Measurements from ENCODE around the gene HAL. TPM values are rescaled to one million over a fixed set of nuclear protein-coding genes. Genes with fewer than 3 reads are reported as not detected.

HAL gene
- total RNA-seq, 4 donors from 2014 or later = 1.2 to 8.7 (median 1.7) TPM

GRCh38 chr12:95995238-95996031 lies 709 bp downstream of the HAL start:
- no peak for TF ChIP-seq CTCF (IDR thresholded peaks at IDR 0.05)
- ATAC-seq (ENCODE audit: low FRiP score) = no peak
- no peak for DNase-seq (ENCODE audit: low spot score)

GRCh38 chr12:95994476-95994875 lies 1.7 kb downstream of the HAL start:
- DNase-seq (ENCODE audit: low spot score) (no peak), ATAC-seq (ENCODE audit: low FRiP score) (no peak)

GRCh38 chr12:95993907-95994306 lies 2.2 kb downstream of the HAL start:
- no peak for TF ChIP-seq CTCF (IDR thresholded peaks at IDR 0.05)
- no peak for ATAC-seq (ENCODE audit: low FRiP score)

More at GRCh38 chr12:95994476-95994875, 1.7 kb downstream of the HAL start:
- no peak for TF ChIP-seq CTCF (IDR thresholded peaks at IDR 0.05)

GRCh38 chr12:95990136-95990535 lies 6.0 kb downstream of the HAL start:
- DNase-seq (ENCODE audit: low spot score) = no peak
- no peak for TF ChIP-seq CTCF (IDR thresholded peaks at IDR 0.05)
- ATAC-seq (ENCODE audit: low FRiP score) = no peak

More at GRCh38 chr12:95993907-95994306, 2.2 kb downstream of the HAL start:
- no peak for DNase-seq (ENCODE audit: low spot score)

- ATAC-seq (ENCODE audit: low FRiP score) (no peak), DNase-seq (ENCODE audit: low spot score) (no peak)
These were observed 6.5 kb downstream of the HAL start for GRCh38 chr12:95989504-95990123.

GRCh38 chr12:95988506-95989275 lies 7.5 kb downstream of the HAL start:
- DNase-seq (ENCODE audit: low spot score) (no peak), ATAC-seq (ENCODE audit: low FRiP score) (no peak)
- no peak for TF ChIP-seq CTCF (IDR thresholded peaks at IDR 0.05)

More at GRCh38 chr12:95989504-95990123, 6.5 kb downstream of the HAL start:
- TF ChIP-seq CTCF (IDR thresholded peaks at IDR 0.05) = no peak

Measured in omental fat pad (tissue), 4 donors.